HepG2 (cell line): Measurements from ENCODE around the gene OSBPL2. TPM values are rescaled to one million over a fixed set of nuclear protein-coding genes. Genes with fewer than 3 reads are reported as not detected.

Experiments
- ATAC-seq: fragments of 200-7000 bp; cut with Tn5 transposase; 3 replicates; pipeline ENCODE4 v1.9.1; 2020; ENCODE audit warnings: mild to moderate bottlenecking, moderate library complexity
- BruUV-seq: library from RNA; stranded (reverse); fragments of 400-500 nt; replicated peaks from 2 replicates; lab custom pipeline; 2021; lab: Mats Ljungman, UMichigan
- CTCF ChIA-PET: fragments of 300-600 bp; formaldehyde crosslinking; extraction: SDS; loops from one replicate; lab custom pipeline; 2021; ENCODE audit warnings: low total read pairs, inconsistent platforms, low intra/inter-chr PET ratio; lab: Yijun Ruan, JAX
- POLR2A ChIA-PET: fragments of 350-600 bp; sonication (Branson Sonifier 250); formaldehyde crosslinking; loops from one replicate; lab custom pipeline; 2020; ENCODE audit warnings: antibody characterized with exemption, inconsistent platforms; lab: Yijun Ruan, JAX
- DNase-seq: peaks from one replicate; pipeline ENCODE4 v3.0.0-alpha.2; 2015; ENCODE audit warnings: low spot score
- FAIRE-seq: peaks from 3 replicates; lab custom pipeline; 2011; peaks lifted over from hg19 to GRCh38; lab: Jason Lieb, UNC
- H2AFZ ChIP-seq: one replicate; pipeline ENCODE4 v1.6.1; 2011; ENCODE audit warnings: low read length, inconsistent platforms
- H3K27ac ChIP-seq: fragments of 300-600 bp; 3 replicates; pipeline ENCODE4 v1.8.0; 2011; ENCODE audit warnings: mixed run types, mild to moderate bottlenecking, mixed read lengths, low read length, inconsistent platforms; ENCODE audit not compliant: insufficient read depth; ENCODE audit errors: extremely low read length
- H3K27me3 ChIP-seq, 2 experiments: fragments of 200-600 bp in 1 of 2; 2 replicates in 1 of 2; 3 replicates in 1 of 2; pipeline versions ENCODE4 v1.6.0 to v1.8.0; 2011; ENCODE audit warnings: low read length in 2 of 2, mild to moderate bottlenecking in 2 of 2, moderate library complexity in 2 of 2, inconsistent platforms in 1 of 2; ENCODE audit not compliant: insufficient read depth in 2 of 2, control insufficient read depth in 1 of 2
- H3K36me3 ChIP-seq, 2 experiments: fragments of 200-600 bp in 1 of 2; replicated peaks in 1 of 2; 2 replicates in 1 of 2; 3 replicates in 1 of 2; pipeline versions ENCODE4 v1.5.1 to v1.8.0; 2011; ENCODE audit warnings: low read length in 2 of 2, inconsistent platforms in 1 of 2; ENCODE audit not compliant: insufficient read depth in 2 of 2, control insufficient read depth in 1 of 2
- H3K4me1 ChIP-seq: 2 replicates; pipeline ENCODE4 v1.5.1; 2012; ENCODE audit warnings: low read length, inconsistent platforms; ENCODE audit not compliant: insufficient read depth
- H3K4me2 ChIP-seq: 2 replicates; pipeline ENCODE4 v1.6.0; 2011; ENCODE audit warnings: low read depth, low read length, inconsistent platforms
- H3K4me3 ChIP-seq, 3 experiments: fragments of 200-600 bp in 1 of 3; sonication (generic), shearing (Covaris generic) in 1 of 3; replicated peaks in 1 of 3; 2 replicates each; pipeline ENCODE4 v1.5.1; 2011 to 2016; ENCODE audit warnings: low read length in 3 of 3, inconsistent platforms in 2 of 3, low read depth in 2 of 3, mild to moderate bottlenecking in 2 of 3, control low read depth in 1 of 3, mixed read lengths in 1 of 3; ENCODE audit not compliant: insufficient read depth in 1 of 3
- H3K79me2 ChIP-seq: one replicate; pipeline ENCODE4 v1.6.1; 2011; ENCODE audit warnings: low read length, inconsistent platforms; ENCODE audit not compliant: insufficient read depth
- H3K9ac ChIP-seq: 2 replicates; pipeline ENCODE4 v1.6.0; 2011; ENCODE audit warnings: mild to moderate bottlenecking, low read depth, low read length, inconsistent platforms; ENCODE audit not compliant: insufficient read depth
- H3K9me3 ChIP-seq: 2 replicates; pipeline ENCODE4 v1.5.1; 2012; ENCODE audit warnings: mild to moderate bottlenecking, low read length
- H4K20me1 ChIP-seq: 2 replicates; pipeline ENCODE4 v1.6.0; 2011; ENCODE audit warnings: inconsistent platforms, mild to moderate bottlenecking, low read length, moderate library complexity; ENCODE audit not compliant: insufficient read depth
- AGO2 ChIP-seq: fragments of 200-400 bp; formaldehyde crosslinking; optimal IDR thresholded peaks from 2 replicates; pipeline ENCODE3; 2017; ENCODE audit warnings: mild to moderate bottlenecking, low read depth, low read length, moderate library complexity
- AKAP8 ChIP-seq: sonication (generic); formaldehyde crosslinking; IDR thresholded peaks from 2 replicates; pipeline ENCODE4 v1.5.1; 2020; ENCODE audit warnings: mild to moderate bottlenecking, missing genetic modification reagents
- HIVEP1 ChIP-seq: sonication (generic); formaldehyde crosslinking; IDR thresholded peaks from 2 replicates; pipeline ENCODE4 v1.4.0; 2020; ENCODE audit warnings: mild to moderate bottlenecking, missing genetic modification reagents
- HNRNPL ChIP-seq: fragments of 200-400 bp; formaldehyde crosslinking; IDR thresholded peaks from 2 replicates; pipeline ENCODE4 v1.6.1; 2017; ENCODE audit warnings: mild to moderate bottlenecking, low read depth, low read length
- MYC ChIP-seq: sonication (generic); formaldehyde crosslinking; IDR thresholded peaks from 2 replicates; pipeline ENCODE4 v1.9.0; 2021; ENCODE audit warnings: missing genetic modification reagents, borderline replicate concordance
- PITX1 ChIP-seq: sonication (generic); formaldehyde crosslinking; IDR thresholded peaks from 2 replicates; pipeline ENCODE4 v1.5.1; 2020; ENCODE audit warnings: mild to moderate bottlenecking, missing genetic modification reagents
- POLR2A ChIP-seq, 2 experiments: IDR thresholded peaks; 2 replicates each; pipeline ENCODE4 v1.6.1; 2011; ENCODE audit warnings: low read depth in 2 of 2, low read length in 2 of 2, mild to moderate bottlenecking in 1 of 2, moderate library complexity in 1 of 2; ENCODE audit not compliant: insufficient read depth in 1 of 2
- POLR2G ChIP-seq: fragments of 200-400 bp; formaldehyde crosslinking; IDR thresholded peaks from 2 replicates; pipeline ENCODE4 v1.6.1; 2018; ENCODE audit warnings: mild to moderate bottlenecking, low read depth, low read length, moderate library complexity
- RBM22 ChIP-seq: fragments of 200-400 bp; formaldehyde crosslinking; optimal IDR thresholded peaks from 2 replicates; pipeline ENCODE3; 2017; ENCODE audit warnings: mild to moderate bottlenecking, low read length, moderate library complexity
- RBM39 ChIP-seq: fragments of 200-400 bp; formaldehyde crosslinking; IDR thresholded peaks from one replicate; pipeline ENCODE4 v1.6.1; 2018; ENCODE audit warnings: antibody characterized with exemption, mild to moderate bottlenecking, low read depth, low read length; ENCODE audit not compliant: poor library complexity, severe bottlenecking
- ZNF235 ChIP-seq: sonication (generic); formaldehyde crosslinking; IDR thresholded peaks from 2 replicates; pipeline ENCODE4 v1.8.1; 2023; ENCODE audit warnings: mild to moderate bottlenecking, missing genetic modification reagents, borderline replicate concordance
- ZNF251 ChIP-seq: sonication (generic); formaldehyde crosslinking; IDR thresholded peaks from 2 replicates; pipeline ENCODE4 v1.9.0; 2021; ENCODE audit warnings: mild to moderate bottlenecking, missing genetic modification reagents
- ZNF274 ChIP-seq: sonication (generic); formaldehyde crosslinking; IDR thresholded peaks from 2 replicates; pipeline ENCODE4 v1.5.1; 2020; ENCODE audit warnings: mild to moderate bottlenecking, missing genetic modification reagents
- ZNF484 ChIP-seq: sonication (generic); formaldehyde crosslinking; IDR thresholded peaks from 2 replicates; pipeline ENCODE4 v1.5.1; 2020; ENCODE audit warnings: mild to moderate bottlenecking, low read depth, missing genetic modification reagents, borderline replicate concordance
- ZNF788 ChIP-seq: sonication (generic); formaldehyde crosslinking; IDR thresholded peaks from 2 replicates; pipeline ENCODE4 v1.5.0; 2020; ENCODE audit warnings: mild to moderate bottlenecking, missing genetic modification reagents, borderline replicate concordance
- ZSCAN29 ChIP-seq: sonication (generic); formaldehyde crosslinking; conservative IDR thresholded peaks from 2 replicates; pipeline ENCODE4 v1.4.0; 2020; ENCODE audit warnings: mild to moderate bottlenecking, missing genetic modification reagents
- WGBS: methylation state at CpG from one replicate; pipeline ENCODE4 v1.1.6; 2017; ENCODE audit warnings: low lambda C conversion rate; 5-methylcytosine and 5-hydroxymethylcytosine counted together
- in situ Hi-C: cut with HindIII; loops from 2 replicates; pipeline ENCODE4 v1.10.0; 2017; ENCODE audit warnings: low pct_unique_long_range_greater_than_20kb; ENCODE audit not compliant: extremely low pct_ligation_motif_present
- intact Hi-C: fragments of 100-400 bp; cut with micrococcal nuclease; formaldehyde crosslinking; loops from one replicate; pipeline ENCODE4 v1.10.0; 2022; ENCODE audit not compliant: unreplicated experiment
- polyA plus RNA-seq, 8 experiments: library from polyadenylated mRNA; depleted of rRNA in 3 of 8; stranded (reverse) in 7 of 8; unstranded in 1 of 8; fragments of >200 nt; fragmentation: Illumina TruSeq in 4 of 8; extraction: Trizol in 4 of 8; gene quantifications; 2 replicates each; pipeline versions ENCODE4 v1.2.1 to v1.2.3, GENCODE V29; 2011 to 2016; ENCODE audit warnings: low read depth in 4 of 8, missing spikeins in 1 of 8, mixed read lengths in 1 of 8; ENCODE audit not compliant: insufficient read depth in 1 of 8
- total RNA-seq, 5 experiments: library from RNA; depleted of rRNA; stranded (reverse); fragments of >200 nt; fragmentation: Illumina TruSeq; extraction: Trizol; gene quantifications; 2 replicates each; pipeline ENCODE4 v1.2.3, GENCODE V29; 2016; ENCODE audit warnings: low read depth in 1 of 5
- TF ChIP-seq, protein P1 (sequence below): sonication (generic); formaldehyde crosslinking; IDR thresholded peaks from 2 replicates; pipeline ENCODE4 v1.5.0; 2020; ENCODE audit warnings: mild to moderate bottlenecking, missing genetic modification reagents

The OSBPL2 gene
- total and polyA plus RNA-seq, 2 of the 13 experiments (the other 11 are each of a cell fraction or from before 2014, with no cell fraction given) = 18.5 to 37.4 TPM

DNA sequence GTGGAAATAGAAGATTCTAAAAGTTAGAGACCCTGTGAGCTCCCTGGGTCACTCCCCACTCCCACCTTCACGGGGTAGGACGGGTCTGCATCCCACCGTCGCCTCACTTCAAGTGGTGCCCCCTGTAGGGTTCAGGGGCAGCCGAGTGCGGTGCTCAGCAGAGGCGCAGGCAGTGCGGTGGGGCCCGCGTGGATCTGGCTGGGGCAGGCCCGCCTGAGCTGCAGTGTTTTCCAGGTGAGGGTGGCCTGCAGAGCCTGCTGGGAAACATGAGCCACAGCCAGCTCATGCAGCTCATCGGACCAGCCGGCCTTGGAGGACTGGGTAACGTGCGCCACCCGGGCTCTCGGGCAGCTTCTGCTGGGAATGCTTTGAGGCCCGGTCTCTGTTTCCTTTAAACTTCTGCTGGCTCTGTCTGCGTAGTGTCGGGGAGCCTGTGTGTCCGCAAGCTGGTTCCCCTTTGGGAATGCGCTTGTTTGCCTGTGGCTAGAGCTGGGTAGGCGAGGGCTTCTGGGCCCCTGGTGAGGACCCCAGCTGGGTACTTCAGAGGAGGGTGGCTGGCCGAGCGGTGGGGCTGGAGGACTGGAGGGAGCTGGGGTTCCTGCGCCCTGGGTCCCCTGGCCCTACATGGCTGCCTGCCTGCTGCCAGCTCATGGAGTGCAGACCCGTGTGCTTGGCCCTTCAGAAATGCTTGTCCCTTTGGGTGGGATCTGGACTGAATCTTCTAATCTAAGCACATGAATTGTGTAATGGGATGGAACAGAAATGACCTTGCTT is 68.3 kb downstream of the OSBPL2 start (continued):
- TF ChIP-seq RBM39 (peak; percentile 51), AGO2 (peak; percentile 92), ZNF274 (CRISPR knock-in tag) (0 out of 2 replicates have a peak, but pooled peaks have one; percentile 3), AKAP8 (CRISPR knock-in tag) (peak; percentile 15; the same call in 1 of the 2 replicates), POLR2A (IDR thresholded peaks at IDR 0.05; ENCODE audit: insufficient read depth in 1 of 2, low read depth in 2 of 2, low read length in 2 of 2) (peak; percentile 2 to 31; a peak in 1 of 4 replicates), POLR2G (peak; percentile 9; the same call in 1 of the 2 replicates), ZNF251 (CRISPR knock-in tag) (no peak), PITX1 (CRISPR knock-in tag) (0 out of 2 replicates have a peak, but pooled peaks have one; percentile 24), HNRNPL (0 out of 2 replicates have a peak, but pooled peaks have one; percentile 25)
- TF ChIP-seq, all 625 proteins: peak for 18

DNA sequence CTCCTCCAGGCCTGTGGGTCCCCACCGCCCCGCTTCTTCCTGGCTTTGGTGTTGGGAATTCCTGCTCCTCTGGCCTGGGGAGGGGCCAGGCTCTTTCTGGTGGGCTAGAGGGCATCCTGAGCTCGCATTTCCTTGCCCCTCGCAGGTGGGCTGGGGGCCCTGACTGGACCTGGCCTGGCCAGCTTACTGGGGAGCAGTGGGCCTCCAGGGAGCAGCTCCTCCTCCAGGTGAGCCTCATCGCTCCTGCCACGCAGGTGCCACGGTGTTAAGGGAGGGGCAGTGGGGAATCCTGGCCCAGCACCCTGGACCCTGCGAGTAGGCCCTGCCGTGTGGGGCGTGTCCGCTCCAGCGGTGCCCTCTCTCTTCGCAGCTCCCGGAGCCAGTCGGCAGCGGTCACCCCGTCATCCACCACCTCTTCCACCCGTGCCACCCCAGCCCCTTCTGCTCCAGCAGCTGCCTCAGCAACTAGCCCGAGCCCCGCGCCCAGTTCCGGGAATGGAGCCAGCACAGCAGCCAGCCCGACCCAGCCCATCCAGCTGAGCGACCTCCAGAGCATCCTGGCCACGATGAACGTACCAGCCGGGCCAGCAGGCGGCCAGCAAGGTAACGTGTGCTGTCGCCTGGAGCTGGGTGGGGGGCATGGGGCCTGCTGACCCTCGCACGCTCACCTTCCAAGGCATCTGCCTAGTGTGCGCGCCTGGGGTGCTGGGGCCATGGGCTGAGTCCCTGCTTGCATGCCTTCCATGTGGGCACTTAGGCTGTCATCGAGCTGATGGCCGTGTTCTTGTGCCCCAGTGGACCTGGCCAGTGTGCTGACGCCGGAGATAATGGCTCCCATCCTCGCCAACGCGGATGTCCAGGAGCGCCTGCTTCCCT is 69.1 kb downstream of the OSBPL2 start:
- ChIA-PET POLR2A (interaction anchor here (5.9 to 8.3 kb wide), 2 partner anchors 60 to 68 kb away, joined by 88 to 187 read pairs; partner anchors contain the start of gene LAMA5), CTCF (no interaction called here)
- Histone ChIP-seq H3K4me2 (no peak overlapping the region), H3K9ac (no peak overlapping the region), H3K27me3 (no peaks in the 10 kb centered on the region; a peak in 1 of 5 replicates), H3K4me3 (no peak overlapping the region), H3K9me3 (no peaks in the 10 kb centered on the region), H3K36me3 (peaks cover 47 to 77% of the 10 kb centered on the region in 2 experiments), H2AFZ (no peak overlapping the region), H3K79me2 (peaks cover 32% of the 10 kb centered on the region), H3K4me1 (peaks cover 31% of the 10 kb centered on the region), H3K27ac (peak overlapping the region; percentile 35), H4K20me1 (peaks cover 25% of the 10 kb centered on the region)
- DNase-seq (no peak), ATAC-seq (no peak), FAIRE-seq (no peak)
- in situ Hi-C loops (no loop called here), intact Hi-C loops (no loop called here)
- BruUV-seq = no TSS peak
- 97% methylated on average over 38 of the region's 42 CpGs for WGBS
- TF ChIP-seq RBM22 (peak; percentile 88), ZNF235 (CRISPR knock-in tag) (0 out of 2 replicates have a peak, but pooled peaks have one; percentile 26), ZNF484 (0 out of 2 replicates have a peak, but pooled peaks have one; percentile 23), POLR2A (IDR thresholded peaks at IDR 0.05; ENCODE audit: insufficient read depth in 1 of 2, low read depth in 2 of 2, low read length in 2 of 2) (peak in 1 of 2 experiments; percentile 34; a peak in 1 of 4 replicates), MYC (CRISPR knock-in tag) (peak; percentile 42; the same call in 1 of the 2 replicates), POLR2G (peak; percentile 32), RBM39 (no peak), ZNF788 (no peak), HIVEP1 (CRISPR knock-in tag) (0 out of 2 replicates have a peak, but pooled peaks have one; percentile 30), ZSCAN29 (CRISPR knock-in tag) (no peak), AGO2 (peak; percentile 95)
- TF ChIP-seq, protein P1, sequence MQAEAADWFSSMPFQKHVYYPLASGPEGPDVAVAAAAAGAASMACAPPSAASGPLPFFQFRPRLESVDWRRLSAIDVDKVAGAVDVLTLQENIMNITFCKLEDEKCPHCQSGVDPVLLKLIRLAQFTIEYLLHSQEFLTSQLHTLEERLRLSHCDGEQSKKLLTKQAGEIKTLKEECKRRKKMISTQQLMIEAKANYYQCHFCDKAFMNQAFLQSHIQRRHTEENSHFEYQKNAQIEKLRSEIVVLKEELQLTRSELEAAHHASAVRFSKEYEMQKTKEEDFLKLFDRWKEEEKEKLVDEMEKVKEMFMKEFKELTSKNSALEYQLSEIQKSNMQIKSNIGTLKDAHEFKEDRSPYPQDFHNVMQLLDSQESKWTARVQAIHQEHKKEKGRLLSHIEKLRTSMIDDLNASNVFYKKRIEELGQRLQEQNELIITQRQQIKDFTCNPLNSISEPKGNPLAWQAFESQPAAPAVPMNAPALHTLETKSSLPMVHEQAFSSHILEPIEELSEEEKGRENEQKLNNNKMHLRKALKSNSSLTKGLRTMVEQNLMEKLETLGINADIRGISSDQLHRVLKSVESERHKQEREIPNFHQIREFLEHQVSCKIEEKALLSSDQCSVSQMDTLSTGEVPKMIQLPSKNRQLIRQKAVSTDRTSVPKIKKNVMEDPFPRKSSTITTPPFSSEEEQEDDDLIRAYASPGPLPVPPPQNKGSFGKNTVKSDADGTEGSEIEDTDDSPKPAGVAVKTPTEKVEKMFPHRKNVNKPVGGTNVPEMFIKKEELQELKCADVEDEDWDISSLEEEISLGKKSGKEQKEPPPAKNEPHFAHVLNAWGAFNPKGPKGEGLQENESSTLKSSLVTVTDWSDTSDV (CRISPR knock-in tag) = 0 out of 2 replicates have a peak, but pooled peaks have one; percentile 11
